Pancreas (tissue), 10 donors: ENCODE results near the gene RGS2. TPM values are rescaled to one million over a fixed set of nuclear protein-coding genes. Genes with fewer than 3 reads are reported as not detected.

Experiments
- ATAC-seq, 4 donors: fragments of 200-7000 bp; cut with Tn5 transposase; one replicate each; pipeline versions ENCODE4 v1.8.0 to v1.9.1; 2020; ENCODE audit warnings: mild to moderate bottlenecking in 4 of 4, moderate library complexity in 4 of 4
- DNase-seq, 6 donors: peaks; one replicate each; pipeline ENCODE4 v3.0.0-alpha.2; 2020
- FAIRE-seq: peaks from 2 replicates; lab custom pipeline; 2012; peaks lifted over from hg19 to GRCh38; lab: Jason Lieb, UNC
- H3K27ac ChIP-seq, 4 donors: fragments of 200-600 bp; sonication (generic); 1 replicate in 3 of 4; 2 replicates in 1 of 4; pipeline versions ENCODE4 v1.5.0 to v1.8.0; 2020
- H3K27me3 ChIP-seq, 4 donors: fragments of 200-600 bp; one replicate each; pipeline ENCODE4 v1.8.0; 2021
- H3K36me3 ChIP-seq, 3 donors: fragments of 200-600 bp; sonication (generic) in 1 of 3; one replicate each; pipeline versions ENCODE4 v1.5.0 to v1.8.0; 2020 to 2021
- H3K4me1 ChIP-seq, 3 donors: fragments of 200-600 bp; one replicate each; pipeline ENCODE4 v1.8.0; 2021
- H3K4me3 ChIP-seq, 4 donors: fragments of 200-600 bp; sonication (generic) in 2 of 4; one replicate each; pipeline versions ENCODE4 v1.5.0 to v1.8.0; 2020 to 2021
- H3K9me3 ChIP-seq, 4 donors: fragments of 200-600 bp; one replicate each; pipeline ENCODE4 v1.8.0; 2021
- WGBS, 2 donors: extraction: QIAGEN DNeasy Blood & Tissue Kit; methylation state at CpG; one replicate each; pipeline ENCODE4 v1.1.7; 2013; 5-methylcytosine and 5-hydroxymethylcytosine counted together
- intact Hi-C, 3 donors: fragments of 100-400 bp; cut with DNase I; formaldehyde crosslinking; loops; one replicate each; pipeline versions ENCODE4 v1.11.1 to v1.14.2; 2022
- polyA plus RNA-seq, 2 donors: library from polyadenylated mRNA; stranded (reverse); fragments of 200-250 nt; gene quantifications; one replicate each; pipeline ENCODE4 v1.2.3, GENCODE V29; 2013
- total RNA-seq, 6 donors: library from RNA; stranded (reverse); fragmentation: NEBNext Ultra II Directional in 4 of 6; extraction: Animal tissue kit (Norgen Biotek cat#: 25700) in 4 of 6; gene quantifications; one replicate each; pipeline versions ENCODE4 v1.2.1 to v1.2.4, GENCODE V29; 2021 to 2023
- TF ChIP-seq, protein P1 (sequence below), 4 donors: fragments of 200-600 bp; sonication (generic) in 3 of 4; IDR thresholded peaks; one replicate each; pipeline versions ENCODE4 v1.5.0 to v1.8.0; 2021; ENCODE audit warnings: antibody characterized with exemption in 4 of 4
- donor health status: healthy with polysubstance abuse.
- donor health status: DM: no; HTN: no; CAD: no; lungs with moderate emphysema.
- donor health status: DM: no; HTN: no; CAD: no.
- donor health status: control.
- donor health status: control.
- donor health status: Bipolar disorder and iron deficiency.
- donor health status: DM: yes; HTN: yes; CAD: no.
- donor health status: DM: no; HTN: no; CAD: no.
- donor health status: DM: no; HTN: no; CAD: no.
- donor health status: DM: yes; HTN: yes; CAD: no.

RGS2 gene
- total and polyA plus RNA-seq, 8 donors: 9.2 to 534 (median 57.4) TPM

GRCh38 chr1:192861860-192862259 lies 53.0 kb downstream of the RGS2 start:
- Histone ChIP-seq H3K4me3 (no peak overlapping the region), H3K27me3 (no peaks in the 10 kb centered on the region), H3K27ac (peak overlapping the region in 1 of 4 donors; percentile 31), H3K36me3 (no peaks in the 10 kb centered on the region), H3K4me1 (peaks cover 34 to 41% (median 35%) of the 10 kb centered on the region in 3 donors), H3K9me3 (no peaks in the 10 kb centered on the region)
- DNase-seq: peak in 2 of 6 donors; percentile 13 to 25
- WGBS, 2 donors: 30 to 33% methylated on average over 4 of the region's 4 CpGs
- FAIRE-seq: no peak
- TF ChIP-seq, protein P1, sequence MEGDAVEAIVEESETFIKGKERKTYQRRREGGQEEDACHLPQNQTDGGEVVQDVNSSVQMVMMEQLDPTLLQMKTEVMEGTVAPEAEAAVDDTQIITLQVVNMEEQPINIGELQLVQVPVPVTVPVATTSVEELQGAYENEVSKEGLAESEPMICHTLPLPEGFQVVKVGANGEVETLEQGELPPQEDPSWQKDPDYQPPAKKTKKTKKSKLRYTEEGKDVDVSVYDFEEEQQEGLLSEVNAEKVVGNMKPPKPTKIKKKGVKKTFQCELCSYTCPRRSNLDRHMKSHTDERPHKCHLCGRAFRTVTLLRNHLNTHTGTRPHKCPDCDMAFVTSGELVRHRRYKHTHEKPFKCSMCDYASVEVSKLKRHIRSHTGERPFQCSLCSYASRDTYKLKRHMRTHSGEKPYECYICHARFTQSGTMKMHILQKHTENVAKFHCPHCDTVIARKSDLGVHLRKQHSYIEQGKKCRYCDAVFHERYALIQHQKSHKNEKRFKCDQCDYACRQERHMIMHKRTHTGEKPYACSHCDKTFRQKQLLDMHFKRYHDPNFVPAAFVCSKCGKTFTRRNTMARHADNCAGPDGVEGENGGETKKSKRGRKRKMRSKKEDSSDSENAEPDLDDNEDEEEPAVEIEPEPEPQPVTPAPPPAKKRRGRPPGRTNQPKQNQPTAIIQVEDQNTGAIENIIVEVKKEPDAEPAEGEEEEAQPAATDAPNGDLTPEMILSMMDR (IDR thresholded peaks at IDR 0.05): no peak
- intact Hi-C loops: no loop called here
- ATAC-seq: peak; percentile 74 to 87 (median 76)

Other genes with a start within 250 kb of the RGS2 start
- gene RGS1, start 233.3 kb upstream of the RGS2 start, total RNA-seq: 10 to 100 TPM in 2 of 6 donors, 1 to 10 TPM in 3, under 1 TPM in 1; 0.55 to 77.1 (median 2.7) TPM
- gene RGS1, start 233.3 kb upstream of the RGS2 start, polyA plus RNA-seq: 1 to 10 TPM; 1.7 to 2.5 TPM
- under 1 TPM in 4 of 6 donors, not detected in 2; 0.21 to 0.84 (median 0.23) TPM for gene RGS13, start 172.9 kb upstream of the RGS2 start, total RNA-seq
- under 1 TPM; 0.27 to 0.70 TPM for gene RGS13, start 172.9 kb upstream of the RGS2 start, polyA plus RNA-seq